Trophoblast cell (in vitro differentiated cells and primary cell): ENCODE measurements around the gene DCP1A.

Experiments
- DNase-seq, 2 donors: peaks; one replicate each; pipeline ENCODE4 v3.0.0-alpha.2; 2016
- H2AFZ ChIP-seq: 2 replicates; pipeline ENCODE4 v1.6.1; 2013; ENCODE audit warnings: low read length, moderate library complexity, mild to moderate bottlenecking; ENCODE audit not compliant: insufficient read depth, poor library complexity
- H2AK5ac ChIP-seq: 2 replicates; pipeline ENCODE4 v1.6.1; 2013; ENCODE audit warnings: mild to moderate bottlenecking, low read length
- H2BK120ac ChIP-seq: 2 replicates; pipeline ENCODE4 v1.6.1; 2013; ENCODE audit warnings: low read length, mild to moderate bottlenecking, moderate library complexity; ENCODE audit not compliant: insufficient read depth, poor library complexity
- H2BK12ac ChIP-seq: 2 replicates; pipeline ENCODE4 v1.6.1; 2013; ENCODE audit warnings: mild to moderate bottlenecking, low read length, moderate library complexity
- H2BK5ac ChIP-seq: 2 replicates; pipeline ENCODE4 v1.6.1; 2013; ENCODE audit warnings: low read length, low read depth, moderate library complexity, mild to moderate bottlenecking; ENCODE audit not compliant: poor library complexity
- H3K14ac ChIP-seq: 2 replicates; pipeline ENCODE4 v1.6.1; 2013; ENCODE audit warnings: mild to moderate bottlenecking, low read length
- H3K18ac ChIP-seq: 2 replicates; pipeline ENCODE4 v1.6.1; 2013; ENCODE audit warnings: mild to moderate bottlenecking, low read length
- H3K23ac ChIP-seq: 2 replicates; pipeline ENCODE4 v1.6.1; 2013; ENCODE audit warnings: low read length
- H3K27ac ChIP-seq: 2 replicates; pipeline ENCODE4 v1.5.1; 2013; ENCODE audit warnings: low read depth, mild to moderate bottlenecking, inconsistent platforms, low read length, moderate library complexity
- H3K27me3 ChIP-seq: 2 replicates; pipeline ENCODE4 v1.6.1; 2013; ENCODE audit warnings: inconsistent platforms, mild to moderate bottlenecking, low read length, moderate library complexity; ENCODE audit not compliant: insufficient read depth
- H3K36me3 ChIP-seq, 2 experiments: 1 replicate in 1 of 2; 2 replicates in 1 of 2; pipeline ENCODE4 v1.6.1; 2013; ENCODE audit warnings: low read length in 2 of 2, mild to moderate bottlenecking in 2 of 2, moderate library complexity in 1 of 2; ENCODE audit not compliant: insufficient read depth in 2 of 2, control insufficient read depth in 1 of 2
- H3K4ac ChIP-seq: 2 replicates; pipeline ENCODE4 v1.6.1; 2013; ENCODE audit warnings: low read depth, mild to moderate bottlenecking, low read length, moderate library complexity
- H3K4me1 ChIP-seq, 2 experiments: 1 replicate in 1 of 2; 2 replicates in 1 of 2; pipeline ENCODE4 v1.6.1; 2013; ENCODE audit warnings: low read length in 2 of 2, mild to moderate bottlenecking in 2 of 2, moderate library complexity in 1 of 2; ENCODE audit not compliant: insufficient read depth in 2 of 2, control insufficient read depth in 1 of 2
- H3K4me2 ChIP-seq: 2 replicates; pipeline ENCODE4 v1.6.1; 2013; ENCODE audit warnings: inconsistent platforms, mild to moderate bottlenecking, low read length, moderate library complexity
- H3K4me3 ChIP-seq: 2 replicates; pipeline ENCODE4 v1.5.1; 2013; ENCODE audit warnings: mild to moderate bottlenecking, low read depth, low read length, inconsistent platforms
- H3K79me1 ChIP-seq: one replicate; pipeline ENCODE4 v1.6.1; 2013; ENCODE audit warnings: low read length
- H3K79me2 ChIP-seq: 2 replicates; pipeline ENCODE4 v1.6.1; 2013; ENCODE audit warnings: low read length, mild to moderate bottlenecking; ENCODE audit not compliant: control insufficient read depth, insufficient read depth, poor library complexity
- H3K9ac ChIP-seq: 2 replicates; pipeline ENCODE4 v1.6.1; 2013; ENCODE audit warnings: mild to moderate bottlenecking, low read length
- H3K9me3 ChIP-seq: 2 replicates; pipeline ENCODE4 v1.6.1; 2013; ENCODE audit warnings: low read depth, mild to moderate bottlenecking, control low read depth, inconsistent platforms, low read length; ENCODE audit not compliant: insufficient read depth
- H4K12ac ChIP-seq: 2 replicates; pipeline ENCODE4 v1.6.1; 2013; ENCODE audit warnings: low read depth, mild to moderate bottlenecking, low read length, moderate library complexity
- H4K8ac ChIP-seq: 2 replicates; pipeline ENCODE4 v1.6.1; 2013; ENCODE audit warnings: low read depth, mild to moderate bottlenecking, low read length, moderate library complexity
- H4K91ac ChIP-seq: one replicate; pipeline ENCODE4 v1.6.1; 2013; ENCODE audit warnings: low read depth, mild to moderate bottlenecking, low read length, moderate library complexity
- WGBS: extraction: QIAGEN DNeasy Blood & Tissue Kit; methylation state at CpG from one replicate; pipeline ENCODE4 v1.1.7; 2013; ENCODE audit warnings: missing lambda C conversion rate; ENCODE audit not compliant: insufficient read length, insufficient coverage; ENCODE audit errors: extremely low coverage; 5-methylcytosine and 5-hydroxymethylcytosine counted together

DCP1A gene

GRCh38 chr3:53287131-53287629 lies 60.2 kb downstream of the DCP1A start:
- H3K79me1 ChIP-seq: no peaks in the 10 kb centered on the region
- H3K9me3 ChIP-seq: no peaks in the 10 kb centered on the region
- H3K4me1 ChIP-seq: no peaks in the 10 kb centered on the region
- no peak for DNase-seq
- H2BK12ac ChIP-seq: no peak overlapping the region
- no peak overlapping the region for H3K4me3 ChIP-seq
- H3K18ac ChIP-seq: no peak overlapping the region
- peaks cover 21 to 38% of the 10 kb centered on the region in 2 experiments for H3K36me3 ChIP-seq
- no peak overlapping the region for H3K27ac ChIP-seq
- no peak overlapping the region for H3K23ac ChIP-seq
- no CpG with 5 or more reads among the region's 4 CpGs for WGBS
- no peak overlapping the region for H4K12ac ChIP-seq
- no peak overlapping the region for H2AFZ ChIP-seq
- H3K27me3 ChIP-seq: no peaks in the 10 kb centered on the region
- no peak overlapping the region for H3K4ac ChIP-seq
- H3K4me2 ChIP-seq: no peak overlapping the region
- H4K8ac ChIP-seq: no peak overlapping the region
- H3K14ac ChIP-seq: no peak overlapping the region
- no peak overlapping the region for H3K9ac ChIP-seq
- H3K79me2 ChIP-seq: no peaks in the 10 kb centered on the region
- H2AK5ac ChIP-seq: no peak overlapping the region
- no peak overlapping the region for H2BK5ac ChIP-seq
- H2BK120ac ChIP-seq: no peak overlapping the region
- H4K91ac ChIP-seq: no peak overlapping the region

GRCh38 chr3:53286727-53287126 lies 60.6 kb downstream of the DCP1A start:
- Histone ChIP-seq H3K18ac (no peak overlapping the region), H2BK5ac (no peak overlapping the region), H3K23ac (no peak overlapping the region), H3K4ac (no peak overlapping the region), H2BK120ac (no peak overlapping the region), H3K14ac (no peak overlapping the region), H2BK12ac (no peak overlapping the region), H3K4me1 (no peaks in the 10 kb centered on the region), H3K9ac (no peak overlapping the region), H2AFZ (no peak overlapping the region), H3K27me3 (no peaks in the 10 kb centered on the region), H4K12ac (no peak overlapping the region), H3K4me3 (no peak overlapping the region), H3K27ac (no peak overlapping the region), H2AK5ac (no peak overlapping the region), H3K36me3 (peaks cover 19 to 33% of the 10 kb centered on the region in 2 experiments), H4K8ac (no peak overlapping the region), H4K91ac (no peak overlapping the region), H3K4me2 (no peak overlapping the region), H3K79me1 (no peaks in the 10 kb centered on the region), H3K9me3 (no peaks in the 10 kb centered on the region), H3K79me2 (no peaks in the 10 kb centered on the region)
- DNase-seq: no peak
- no CpG with 5 or more reads among the region's 1 CpG for WGBS

GRCh38 chr3:53282581-53282980 lies 64.8 kb downstream of the DCP1A start:
- H2BK12ac ChIP-seq: no peak overlapping the region
- no peak overlapping the region for H3K27ac ChIP-seq
- H3K79me1 ChIP-seq: no peaks in the 10 kb centered on the region
- no peak overlapping the region for H3K4me3 ChIP-seq
- no peak for DNase-seq
- H2BK5ac ChIP-seq: no peak overlapping the region
- H3K79me2 ChIP-seq: no peaks in the 10 kb centered on the region
- H3K4me1 ChIP-seq: no peaks in the 10 kb centered on the region
- H2AFZ ChIP-seq: no peak overlapping the region
- H3K27me3 ChIP-seq: no peaks in the 10 kb centered on the region
- no peak overlapping the region for H3K9ac ChIP-seq
- no peak overlapping the region for H2BK120ac ChIP-seq
- no peak overlapping the region for H4K12ac ChIP-seq
- no peak overlapping the region for H4K8ac ChIP-seq
- no peak overlapping the region for H3K18ac ChIP-seq
- H2AK5ac ChIP-seq: no peak overlapping the region
- no CpG with 5 or more reads among the region's 8 CpGs for WGBS
- no peak overlapping the region for H3K23ac ChIP-seq
- H3K36me3 ChIP-seq: peaks cover 14 to 22% of the 10 kb centered on the region in 2 experiments
- no peak overlapping the region for H3K4ac ChIP-seq
- no peak overlapping the region for H4K91ac ChIP-seq
- no peak overlapping the region for H3K4me2 ChIP-seq
- H3K14ac ChIP-seq: no peak overlapping the region
- H3K9me3 ChIP-seq: no peaks in the 10 kb centered on the region

- Histone ChIP-seq H2BK12ac (no peak overlapping the region), H3K27ac (no peak overlapping the region), H3K79me1 (peaks cover 3% of the 10 kb centered on the region), H3K23ac (no peak overlapping the region), H3K36me3 (peaks cover 2 to 3% of the 10 kb centered on the region in 2 experiments), H3K18ac (no peak overlapping the region), H3K4me3 (no peak overlapping the region), H4K91ac (no peak overlapping the region), H3K9ac (no peak overlapping the region), H3K27me3 (no peaks in the 10 kb centered on the region), H3K4ac (no peak overlapping the region), H3K79me2 (no peaks in the 10 kb centered on the region), H2AFZ (no peak overlapping the region), H2BK120ac (no peak overlapping the region), H4K8ac (no peak overlapping the region), H3K9me3 (no peaks in the 10 kb centered on the region), H3K14ac (no peak overlapping the region), H3K4me2 (no peak overlapping the region), H2BK5ac (no peak overlapping the region), H4K12ac (no peak overlapping the region), H3K4me1 (peaks cover 0 to 2% of the 10 kb centered on the region in 2 experiments), H2AK5ac (no peak overlapping the region)
- DNase-seq: no peak
- WGBS: no CpG with 5 or more reads among the region's 4 CpGs
Observed at GRCh38 chr3:53278667-53279066, 68.7 kb downstream of the DCP1A start.
